SK-N-SH treated with all-trans-retinoic acid at 6 μM for 48 hours (cell line): ENCODE results near the gene KCNH1.

ENCODE experiments used
- ATAC-seq: fragments of 200-7000 bp; cut with Tn5 transposase; 3 replicates; pipeline ENCODE4 v1.9.1; 2020; ENCODE audit warnings: mild to moderate bottlenecking, moderate library complexity
- ARNTL ChIP-seq: fragments of 450-650 bp; formaldehyde crosslinking; IDR thresholded peaks from 2 replicates; pipeline ENCODE4 v1.5.0; 2020; ENCODE audit warnings: low read depth, mild to moderate bottlenecking, moderate library complexity, borderline replicate concordance
- CSDC2 ChIP-seq: fragments of 250-450 bp; sonication (Bioruptor Pico); IDR thresholded peaks from 2 replicates; pipeline ENCODE4 v1.5.0; 2020; ENCODE audit warnings: mild to moderate bottlenecking, moderate library complexity
- ESRRG ChIP-seq: fragments of 250-450 bp; sonication (Bioruptor Pico); IDR thresholded peaks from 2 replicates; pipeline ENCODE4 v1.6.1; 2021; ENCODE audit warnings: mild to moderate bottlenecking
- GLIS3 ChIP-seq: fragments of 250-450 bp; sonication (Bioruptor Pico); IDR thresholded peaks from 2 replicates; pipeline ENCODE4 v1.5.0; 2020; ENCODE audit warnings: mild to moderate bottlenecking, moderate library complexity
- ISL1 ChIP-seq: fragments of 250-450 bp; sonication (Bioruptor Pico); IDR thresholded peaks from 2 replicates; pipeline ENCODE4 v2.1.2; 2022; ENCODE audit warnings: mild to moderate bottlenecking, moderate library complexity
- OSR1 ChIP-seq: fragments of 250-450 bp; sonication (Bioruptor Pico); IDR thresholded peaks from 2 replicates; pipeline ENCODE4 v1.8.0; 2022; ENCODE audit warnings: moderate library complexity, mild to moderate bottlenecking, inconsistent platforms
- PPARA ChIP-seq: fragments of 250-450 bp; sonication (Bioruptor Pico); IDR thresholded peaks from 2 replicates; pipeline ENCODE4 v1.5.0; 2020; ENCODE audit warnings: mild to moderate bottlenecking, borderline replicate concordance
- RARB ChIP-seq: fragments of 250-450 bp; sonication (Bioruptor Pico); IDR thresholded peaks from 2 replicates; pipeline ENCODE4 v1.8.0; 2021; ENCODE audit warnings: mild to moderate bottlenecking, moderate library complexity
- SNAI2 ChIP-seq: fragments of 250-450 bp; sonication (Bioruptor Pico); IDR thresholded peaks from 2 replicates; pipeline ENCODE4 v1.5.0; 2020; ENCODE audit warnings: mild to moderate bottlenecking, moderate library complexity
- TCF4 ChIP-seq: fragments of 250-450 bp; sonication (Bioruptor Pico); IDR thresholded peaks from 2 replicates; pipeline ENCODE4 v1.8.0; 2021; ENCODE audit warnings: mild to moderate bottlenecking, moderate library complexity, borderline replicate concordance
- ZC3H10 ChIP-seq: fragments of 250-450 bp; sonication (Bioruptor Pico); IDR thresholded peaks from 2 replicates; pipeline ENCODE4 v1.5.1; 2021; ENCODE audit warnings: mild to moderate bottlenecking, moderate library complexity
- ZFP3 ChIP-seq: fragments of 250-450 bp; sonication (Bioruptor Pico); IDR thresholded peaks from 2 replicates; pipeline ENCODE4 v1.5.0; 2020; ENCODE audit warnings: mild to moderate bottlenecking, moderate library complexity
- ZFP30 ChIP-seq: fragments of 450-650 bp; formaldehyde crosslinking; IDR thresholded peaks from 2 replicates; pipeline ENCODE4 v1.5.0; 2022; ENCODE audit warnings: mild to moderate bottlenecking, moderate library complexity
- ZNF565 ChIP-seq: fragments of 450-650 bp; formaldehyde crosslinking; conservative IDR thresholded peaks from 2 replicates; pipeline ENCODE4 v1.5.0; 2020; ENCODE audit warnings: low read depth, mild to moderate bottlenecking, moderate library complexity
- ZNF70 ChIP-seq: fragments of 450-650 bp; formaldehyde crosslinking; IDR thresholded peaks from 2 replicates; pipeline ENCODE4 v1.5.0; 2020; ENCODE audit warnings: mild to moderate bottlenecking, moderate library complexity
- ZNF8 ChIP-seq: fragments of 450-650 bp; formaldehyde crosslinking; IDR thresholded peaks from 2 replicates; pipeline ENCODE4 v1.5.0; 2020; ENCODE audit warnings: mild to moderate bottlenecking, moderate library complexity
- TF ChIP-seq, protein P1 (sequence below): fragments of 250-450 bp; sonication (Bioruptor Pico); IDR thresholded peaks from 2 replicates; pipeline ENCODE4 v1.8.0; 2020; ENCODE audit warnings: mild to moderate bottlenecking, moderate library complexity, borderline replicate concordance
- TF ChIP-seq, protein P2 (sequence below): fragments of 250-450 bp; sonication (Bioruptor Pico); IDR thresholded peaks from 2 replicates; pipeline ENCODE4 v1.5.1; 2020; ENCODE audit warnings: low read depth, mild to moderate bottlenecking, moderate library complexity
- TF ChIP-seq, protein P3 (sequence below): fragments of 250-450 bp; sonication (Bioruptor Pico); IDR thresholded peaks from 2 replicates; pipeline ENCODE4 v1.5.0; 2020; ENCODE audit warnings: mild to moderate bottlenecking, moderate library complexity
- TF ChIP-seq, protein P4 (sequence below): fragments of 250-450 bp; sonication (Bioruptor Pico); IDR thresholded peaks from 2 replicates; pipeline ENCODE4 v1.5.1; 2021; ENCODE audit warnings: mild to moderate bottlenecking, moderate library complexity

KCNH1 gene

DNA sequence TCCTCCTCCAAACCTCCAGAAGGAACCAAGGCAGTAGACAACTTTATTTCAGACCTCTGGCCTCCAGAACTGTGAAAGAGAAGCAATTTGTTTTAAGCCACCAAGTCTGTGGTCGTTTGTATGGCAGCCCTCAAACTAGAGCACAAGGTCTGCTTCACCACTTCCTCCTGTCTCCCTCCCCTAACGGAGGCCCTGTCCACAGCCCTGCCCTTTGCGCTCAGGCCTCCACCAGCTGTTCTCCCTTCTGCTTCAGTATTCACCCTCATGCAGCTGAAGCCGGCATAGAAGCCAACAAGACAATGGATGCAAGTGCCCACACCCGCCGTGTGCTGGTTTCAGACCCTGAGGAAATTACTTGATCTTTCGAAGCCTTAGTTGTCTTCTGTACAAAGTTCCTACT, 441.2 kb downstream of the KCNH1 start:
- no peak for ATAC-seq
- TF ChIP-seq, protein P1, sequence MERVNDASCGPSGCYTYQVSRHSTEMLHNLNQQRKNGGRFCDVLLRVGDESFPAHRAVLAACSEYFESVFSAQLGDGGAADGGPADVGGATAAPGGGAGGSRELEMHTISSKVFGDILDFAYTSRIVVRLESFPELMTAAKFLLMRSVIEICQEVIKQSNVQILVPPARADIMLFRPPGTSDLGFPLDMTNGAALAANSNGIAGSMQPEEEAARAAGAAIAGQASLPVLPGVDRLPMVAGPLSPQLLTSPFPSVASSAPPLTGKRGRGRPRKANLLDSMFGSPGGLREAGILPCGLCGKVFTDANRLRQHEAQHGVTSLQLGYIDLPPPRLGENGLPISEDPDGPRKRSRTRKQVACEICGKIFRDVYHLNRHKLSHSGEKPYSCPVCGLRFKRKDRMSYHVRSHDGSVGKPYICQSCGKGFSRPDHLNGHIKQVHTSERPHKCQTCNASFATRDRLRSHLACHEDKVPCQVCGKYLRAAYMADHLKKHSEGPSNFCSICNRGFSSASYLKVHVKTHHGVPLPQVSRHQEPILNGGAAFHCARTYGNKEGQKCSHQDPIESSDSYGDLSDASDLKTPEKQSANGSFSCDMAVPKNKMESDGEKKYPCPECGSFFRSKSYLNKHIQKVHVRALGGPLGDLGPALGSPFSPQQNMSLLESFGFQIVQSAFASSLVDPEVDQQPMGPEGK: no peak
- TF ChIP-seq ZNF8 (CRISPR knock-in tag) (no peak), ARNTL (CRISPR knock-in tag) (no peak), ZFP3 (CRISPR knock-in tag) (no peak)
- TF ChIP-seq, protein P2, sequence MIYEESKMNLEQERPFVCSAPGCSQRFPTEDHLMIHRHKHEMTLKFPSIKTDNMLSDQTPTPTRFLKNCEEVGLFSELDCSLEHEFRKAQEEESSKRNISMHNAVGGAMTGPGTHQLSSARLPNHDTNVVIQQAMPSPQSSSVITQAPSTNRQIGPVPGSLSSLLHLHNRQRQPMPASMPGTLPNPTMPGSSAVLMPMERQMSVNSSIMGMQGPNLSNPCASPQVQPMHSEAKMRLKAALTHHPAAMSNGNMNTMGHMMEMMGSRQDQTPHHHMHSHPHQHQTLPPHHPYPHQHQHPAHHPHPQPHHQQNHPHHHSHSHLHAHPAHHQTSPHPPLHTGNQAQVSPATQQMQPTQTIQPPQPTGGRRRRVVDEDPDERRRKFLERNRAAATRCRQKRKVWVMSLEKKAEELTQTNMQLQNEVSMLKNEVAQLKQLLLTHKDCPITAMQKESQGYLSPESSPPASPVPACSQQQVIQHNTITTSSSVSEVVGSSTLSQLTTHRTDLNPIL (CRISPR knock-in tag): no peak

DNA sequence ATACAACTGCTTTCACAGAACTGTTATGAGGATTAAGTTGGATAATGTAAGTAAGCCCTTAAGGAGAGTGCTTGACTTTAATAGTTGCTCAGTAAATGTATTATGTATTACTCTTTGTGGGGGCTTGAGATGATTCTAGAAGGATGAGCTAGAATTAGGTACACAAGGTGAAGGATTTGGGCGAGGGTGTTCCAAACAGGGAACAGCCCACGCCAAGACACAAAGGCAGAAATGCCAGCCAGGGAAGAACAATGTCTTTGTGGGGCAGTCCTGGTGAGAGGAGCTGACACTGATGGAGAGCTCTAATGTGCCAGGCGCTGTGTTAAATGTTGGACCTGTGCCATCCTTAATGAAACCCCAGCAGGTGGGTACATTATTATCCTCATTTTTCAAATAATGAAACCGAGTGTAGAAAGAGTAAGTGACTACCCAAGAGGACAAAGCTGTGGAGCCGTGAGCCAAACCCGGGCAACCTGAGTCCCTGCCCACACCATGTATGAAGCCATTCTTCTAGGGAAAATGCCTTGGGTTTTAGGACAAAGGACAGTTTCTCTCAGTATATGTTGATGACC, 442.8 kb downstream of the KCNH1 start:
- no peak for ATAC-seq
- no peak for TF ChIP-seq OSR1
- no peak for TF ChIP-seq PPARA
- no peak for TF ChIP-seq CSDC2 (CRISPR knock-in tag)
- TF ChIP-seq ARNTL (CRISPR knock-in tag): no peak
- no peak for TF ChIP-seq SNAI2
- TF ChIP-seq TCF4 (CRISPR knock-in tag): no peak
- TF ChIP-seq ZNF70 (CRISPR knock-in tag): no peak
- no peak for TF ChIP-seq ZFP3 (CRISPR knock-in tag)
- TF ChIP-seq ZFP30 (CRISPR knock-in tag): no peak
- no peak for TF ChIP-seq ESRRG
- no peak for TF ChIP-seq ISL1 (CRISPR knock-in tag)

DNA sequence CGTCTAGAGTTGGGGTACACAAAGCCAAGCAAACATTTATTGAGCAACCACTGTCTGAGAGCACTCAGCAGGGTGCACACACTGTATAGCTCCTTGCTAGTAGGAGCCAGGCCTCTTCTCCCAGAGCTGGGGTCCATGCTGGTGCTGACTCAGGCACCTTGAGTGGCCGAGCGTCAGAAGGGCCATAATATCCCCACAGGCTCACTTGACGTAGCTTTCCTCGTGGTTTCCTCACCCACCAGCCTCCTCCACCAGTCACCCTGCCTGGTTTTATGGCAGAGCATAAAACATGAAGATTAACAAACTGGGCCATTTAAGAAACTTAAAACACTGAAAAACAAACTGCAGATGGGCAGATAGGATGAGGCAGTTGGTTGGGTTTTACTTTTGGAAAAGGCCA, 443.7 kb downstream of the KCNH1 start:
- TF ChIP-seq, protein P3, sequence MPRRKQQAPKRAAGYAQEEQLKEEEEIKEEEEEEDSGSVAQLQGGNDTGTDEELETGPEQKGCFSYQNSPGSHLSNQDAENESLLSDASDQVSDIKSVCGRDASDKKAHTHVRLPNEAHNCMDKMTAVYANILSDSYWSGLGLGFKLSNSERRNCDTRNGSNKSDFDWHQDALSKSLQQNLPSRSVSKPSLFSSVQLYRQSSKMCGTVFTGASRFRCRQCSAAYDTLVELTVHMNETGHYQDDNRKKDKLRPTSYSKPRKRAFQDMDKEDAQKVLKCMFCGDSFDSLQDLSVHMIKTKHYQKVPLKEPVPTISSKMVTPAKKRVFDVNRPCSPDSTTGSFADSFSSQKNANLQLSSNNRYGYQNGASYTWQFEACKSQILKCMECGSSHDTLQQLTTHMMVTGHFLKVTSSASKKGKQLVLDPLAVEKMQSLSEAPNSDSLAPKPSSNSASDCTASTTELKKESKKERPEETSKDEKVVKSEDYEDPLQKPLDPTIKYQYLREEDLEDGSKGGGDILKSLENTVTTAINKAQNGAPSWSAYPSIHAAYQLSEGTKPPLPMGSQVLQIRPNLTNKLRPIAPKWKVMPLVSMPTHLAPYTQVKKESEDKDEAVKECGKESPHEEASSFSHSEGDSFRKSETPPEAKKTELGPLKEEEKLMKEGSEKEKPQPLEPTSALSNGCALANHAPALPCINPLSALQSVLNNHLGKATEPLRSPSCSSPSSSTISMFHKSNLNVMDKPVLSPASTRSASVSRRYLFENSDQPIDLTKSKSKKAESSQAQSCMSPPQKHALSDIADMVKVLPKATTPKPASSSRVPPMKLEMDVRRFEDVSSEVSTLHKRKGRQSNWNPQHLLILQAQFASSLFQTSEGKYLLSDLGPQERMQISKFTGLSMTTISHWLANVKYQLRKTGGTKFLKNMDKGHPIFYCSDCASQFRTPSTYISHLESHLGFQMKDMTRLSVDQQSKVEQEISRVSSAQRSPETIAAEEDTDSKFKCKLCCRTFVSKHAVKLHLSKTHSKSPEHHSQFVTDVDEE (CRISPR knock-in tag): no peak
- no peak for TF ChIP-seq SNAI2
- no peak for TF ChIP-seq ZFP30 (CRISPR knock-in tag)
- TF ChIP-seq OSR1: no peak
- TF ChIP-seq, protein P2 (CRISPR knock-in tag): no peak
- TF ChIP-seq CSDC2 (CRISPR knock-in tag): no peak
- no peak for TF ChIP-seq ZNF565
- no peak for TF ChIP-seq ZC3H10
- no peak for TF ChIP-seq PPARA
- no peak for ATAC-seq

DNA sequence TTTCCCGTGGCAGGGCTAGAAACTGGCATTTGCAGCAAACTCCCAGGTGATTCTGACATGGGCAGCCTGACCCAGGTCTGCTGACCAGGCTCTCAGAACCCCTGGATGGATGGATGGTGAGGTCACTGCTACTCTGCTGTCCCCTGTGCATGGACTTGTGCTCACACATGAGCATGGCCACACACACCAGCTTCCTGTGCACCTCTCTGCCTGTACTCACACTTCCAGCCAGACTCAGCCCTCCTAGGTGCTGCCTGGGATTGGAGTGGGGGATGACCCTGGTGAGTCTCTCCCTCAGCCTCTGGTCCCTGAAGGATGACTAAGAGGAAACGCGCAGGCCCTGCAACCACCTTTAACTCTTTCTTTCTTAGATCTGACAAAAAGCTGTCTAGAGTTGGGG, 444.1 kb downstream of the KCNH1 start:
- ATAC-seq: no peak
- TF ChIP-seq, protein P2 (CRISPR knock-in tag): no peak
- no peak for TF ChIP-seq GLIS3 (CRISPR knock-in tag)
- TF ChIP-seq, protein P1: no peak
- TF ChIP-seq ISL1 (CRISPR knock-in tag): no peak
- TF ChIP-seq ZFP3 (CRISPR knock-in tag): no peak
- no peak for TF ChIP-seq ZNF70 (CRISPR knock-in tag)
- TF ChIP-seq, protein P3 (CRISPR knock-in tag): no peak
- no peak for TF ChIP-seq ZFP30 (CRISPR knock-in tag)
- TF ChIP-seq OSR1: no peak
- TF ChIP-seq SNAI2: no peak
- no peak for TF ChIP-seq ZC3H10
- no peak for TF ChIP-seq PPARA
- TF ChIP-seq, protein P4, sequence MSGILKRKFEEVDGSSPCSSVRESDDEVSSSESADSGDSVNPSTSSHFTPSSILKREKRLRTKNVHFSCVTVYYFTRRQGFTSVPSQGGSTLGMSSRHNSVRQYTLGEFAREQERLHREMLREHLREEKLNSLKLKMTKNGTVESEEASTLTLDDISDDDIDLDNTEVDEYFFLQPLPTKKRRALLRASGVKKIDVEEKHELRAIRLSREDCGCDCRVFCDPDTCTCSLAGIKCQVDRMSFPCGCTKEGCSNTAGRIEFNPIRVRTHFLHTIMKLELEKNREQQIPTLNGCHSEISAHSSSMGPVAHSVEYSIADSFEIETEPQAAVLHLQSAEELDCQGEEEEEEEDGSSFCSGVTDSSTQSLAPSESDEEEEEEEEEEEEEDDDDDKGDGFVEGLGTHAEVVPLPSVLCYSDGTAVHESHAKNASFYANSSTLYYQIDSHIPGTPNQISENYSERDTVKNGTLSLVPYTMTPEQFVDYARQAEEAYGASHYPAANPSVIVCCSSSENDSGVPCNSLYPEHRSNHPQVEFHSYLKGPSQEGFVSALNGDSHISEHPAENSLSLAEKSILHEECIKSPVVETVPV (CRISPR knock-in tag): no peak
- no peak for TF ChIP-seq RARB (CRISPR knock-in tag)
- no peak for TF ChIP-seq TCF4 (CRISPR knock-in tag)
